HEK293 (cell line): Measurements from ENCODE around the gene FAM107A.

Experiments
- CTCF ChIA-PET: fragments of 350-600 bp; formaldehyde crosslinking; extraction: SDS; loops from one replicate; lab custom pipeline; 2021; ENCODE audit warnings: antibody characterized with exemption; lab: Yijun Ruan, JAX
- POLR2A ChIA-PET: fragments of 300-600 bp; formaldehyde crosslinking; extraction: SDS; loops from one replicate; lab custom pipeline; 2020; ENCODE audit warnings: antibody characterized with exemption, inconsistent platforms; lab: Yijun Ruan, JAX
- H3K27ac ChIP-seq: fragments of 200-500 bp; sonication (Bioruptor generic); 2 replicates; pipeline ENCODE4 v1.5.1; 2014; ENCODE audit warnings: low read depth, low read length, control low read depth, inconsistent platforms; ENCODE audit errors: extremely low read depth
- H3K36me3 ChIP-seq, 2 experiments: fragments of 200-500 bp in 1 of 2; sonication (Bioruptor generic) in 1 of 2; 1 replicate in 1 of 2; 2 replicates in 1 of 2; pipeline ENCODE4 v1.5.1; 2014 to 2017; ENCODE audit warnings: inconsistent platforms in 2 of 2, low read length in 2 of 2; ENCODE audit not compliant: control insufficient read depth in 2 of 2, insufficient read depth in 1 of 2
- H3K4me1 ChIP-seq: fragments of 200-500 bp; sonication (Bioruptor generic); 2 replicates; pipeline ENCODE4 v1.5.1; 2014; ENCODE audit warnings: mild to moderate bottlenecking, low read length, inconsistent platforms; ENCODE audit not compliant: control insufficient read depth, insufficient read depth
- H3K4me3 ChIP-seq: 2 replicates; pipeline ENCODE4 v1.5.1; 2011; ENCODE audit warnings: low read depth, mild to moderate bottlenecking, control low read depth, low read length, moderate library complexity
- H3K9me3 ChIP-seq: fragments of 200-500 bp; sonication (Bioruptor generic); 2 replicates; pipeline ENCODE4 v1.5.1; 2014; ENCODE audit warnings: low read depth, low read length, inconsistent platforms; ENCODE audit not compliant: control insufficient read depth, insufficient read depth
- HIC1 ChIP-seq: fragments of 450-650 bp; formaldehyde crosslinking; IDR thresholded peaks from 2 replicates; pipeline ENCODE4 v1.5.1; 2016; ENCODE audit warnings: missing biosample characterization, missing genetic modification characterization
- IKZF3 ChIP-seq: fragments of 450-650 bp; IDR thresholded peaks from 2 replicates; pipeline ENCODE4 v1.5.0; 2018; ENCODE audit warnings: missing biosample characterization, mild to moderate bottlenecking, missing genetic modification characterization, moderate library complexity
- KLF7 ChIP-seq: fragments of 450-650 bp; formaldehyde crosslinking; IDR thresholded peaks from 2 replicates; pipeline ENCODE4 v1.5.1; 2016; ENCODE audit warnings: missing biosample characterization, missing genetic modification characterization, borderline replicate concordance
- MZF1 ChIP-seq: fragments of 450-650 bp; formaldehyde crosslinking; IDR thresholded peaks from 2 replicates; pipeline ENCODE4 v1.5.1; 2017; ENCODE audit warnings: missing biosample characterization, missing genetic modification characterization, borderline replicate concordance
- PRDM4 ChIP-seq: fragments of 450-650 bp; formaldehyde crosslinking; IDR thresholded peaks from 2 replicates; pipeline ENCODE4 v1.5.1; 2017; ENCODE audit warnings: missing biosample characterization, missing genetic modification characterization
- SP2 ChIP-seq: fragments of 450-650 bp; formaldehyde crosslinking; IDR thresholded peaks from 2 replicates; pipeline ENCODE4 v1.5.1; 2016; ENCODE audit warnings: missing biosample characterization, missing genetic modification characterization
- ZBTB8A ChIP-seq: fragments of 450-650 bp; formaldehyde crosslinking; IDR thresholded peaks from 2 replicates; pipeline ENCODE4 v1.5.1; 2016; ENCODE audit warnings: missing biosample characterization, missing genetic modification characterization
- ZNF148 ChIP-seq: fragments of 450-650 bp; formaldehyde crosslinking; IDR thresholded peaks from 2 replicates; pipeline ENCODE4 v1.5.0; 2017; ENCODE audit warnings: missing biosample characterization, missing genetic modification characterization, borderline replicate concordance
- ZNF16 ChIP-seq: fragments of 450-650 bp; formaldehyde crosslinking; IDR thresholded peaks from 2 replicates; pipeline ENCODE4 v1.5.1; 2016; ENCODE audit warnings: low read depth, missing biosample characterization, missing genetic modification characterization
- ZNF174 ChIP-seq: fragments of 450-650 bp; formaldehyde crosslinking; IDR thresholded peaks from 2 replicates; pipeline ENCODE4 v1.5.0; 2017; ENCODE audit warnings: missing biosample characterization, mild to moderate bottlenecking, missing genetic modification characterization
- ZNF239 ChIP-seq: fragments of 450-650 bp; formaldehyde crosslinking; IDR thresholded peaks from 2 replicates; pipeline ENCODE4 v1.5.1; 2016; ENCODE audit warnings: missing biosample characterization, missing genetic modification characterization
- ZNF555 ChIP-seq: fragments of 450-650 bp; formaldehyde crosslinking; conservative IDR thresholded peaks from 2 replicates; pipeline ENCODE4 v1.5.1; 2017; ENCODE audit warnings: missing biosample characterization, mild to moderate bottlenecking, missing genetic modification characterization, inconsistent platforms
- ZNF596 ChIP-seq: fragments of 450-650 bp; IDR thresholded peaks from 2 replicates; pipeline ENCODE4 v1.5.0; 2018; ENCODE audit warnings: missing biosample characterization, mild to moderate bottlenecking, missing genetic modification characterization, moderate library complexity
- ZNF776 ChIP-seq: fragments of 450-650 bp; formaldehyde crosslinking; IDR thresholded peaks from 2 replicates; pipeline ENCODE4 v1.5.0; 2017; ENCODE audit warnings: missing biosample characterization, missing genetic modification characterization, borderline replicate concordance

Gene FAM107A

GRCh38 chr3:58621086-58621830 is 44.1 kb upstream of the FAM107A start:
- ChIA-PET CTCF (interaction anchor here (0.6 to 1.4 kb wide), 3 partner anchors 9 to 313 kb away, joined by 3 to 5 read pairs (median 3); no protein-coding TSS in a partner anchor), POLR2A (no interaction called here)
- Histone ChIP-seq H3K9me3 (no peaks in the 10 kb centered on the region), H3K27ac (no peak overlapping the region), H3K4me3 (no peak overlapping the region), H3K36me3 (no peaks in the 10 kb centered on the region), H3K4me1 (no peaks in the 10 kb centered on the region)
- no peak for TF ChIP-seq SP2 (tag by site-specific recombination)

- no peaks in the 10 kb centered on the region for H3K9me3 ChIP-seq
- no peaks in the 10 kb centered on the region for H3K36me3 ChIP-seq
- CTCF ChIA-PET: interaction anchor here (1.4 kb wide), 1 partner anchor 10 kb away, joined by 3 read pairs; no protein-coding TSS in a partner anchor
- no peak for TF ChIP-seq ZNF148 (tag by site-specific recombination)
- no peak for TF ChIP-seq ZBTB8A
- TF ChIP-seq HIC1 (tag by site-specific recombination): no peak
- TF ChIP-seq MZF1 (tag by site-specific recombination): no peak
- no peak for TF ChIP-seq ZNF16 (tag by site-specific recombination)
- TF ChIP-seq IKZF3 (tag by site-specific recombination): no peak
- no peak for TF ChIP-seq ZNF174 (tag by site-specific recombination)
- no peak for TF ChIP-seq ZNF596
- TF ChIP-seq PRDM4 (tag by site-specific recombination): no peak
- TF ChIP-seq ZNF776 (tag by site-specific recombination): no peak
- TF ChIP-seq ZNF555 (tag by site-specific recombination): no peak
- TF ChIP-seq ZNF239 (tag by site-specific recombination): no peak
- no peak for TF ChIP-seq KLF7 (tag by site-specific recombination)
- TF ChIP-seq, all 188 proteins: peak for 0
- POLR2A ChIA-PET: no interaction called here
- H3K27ac ChIP-seq: no peak overlapping the region
- no peak overlapping the region for H3K4me3 ChIP-seq
- H3K4me1 ChIP-seq: no peaks in the 10 kb centered on the region
These were observed 43.2 kb upstream of the FAM107A start for GRCh38 chr3:58620421-58620820.
